Bronchial epithelial cell (primary cell): ENCODE measurements around the gene RNF41. TPM values are rescaled to one million over a fixed set of nuclear protein-coding genes. Genes with fewer than 3 reads are reported as not detected.

ENCODE experiments used
- DNase-seq: peaks from one replicate; pipeline ENCODE4 v3.0.0-alpha.2; 2010; ENCODE audit warnings: low read depth
- FAIRE-seq: peaks from 2 replicates; lab custom pipeline; 2011; peaks lifted over from hg19 to GRCh38; lab: Jason Lieb, UNC
- H3K27me3 ChIP-seq: 2 replicates; pipeline ENCODE4 v1.5.1; 2011; ENCODE audit warnings: low read length; ENCODE audit not compliant: control insufficient read depth, insufficient read depth
- H3K36me3 ChIP-seq: 2 replicates; pipeline ENCODE4 v1.5.1; 2011; ENCODE audit warnings: low read length; ENCODE audit not compliant: control insufficient read depth, insufficient read depth
- H3K4me3 ChIP-seq: 2 replicates; pipeline ENCODE4 v1.5.1; 2011; ENCODE audit warnings: mild to moderate bottlenecking, low read depth, low read length, control low read depth
- CTCF ChIP-seq: IDR thresholded peaks from 2 replicates; pipeline ENCODE4 v1.5.1; 2011; ENCODE audit warnings: mild to moderate bottlenecking, moderate library complexity, low read length, control low read depth, inconsistent platforms; ENCODE audit not compliant: insufficient read depth, severe bottlenecking
- total RNA-seq: library from RNA; depleted of rRNA; stranded (reverse); fragments of >200 nt; gene quantifications from 2 replicates; pipeline ENCODE4 v1.2.1, GENCODE V29; 2014

The RNF41 gene
- total RNA-seq, 1 donor from 2014 or later: 102 TPM

GRCh38 chr12:56224102-56224701 is 2.5 kb upstream of the RNF41 start, which contains the start of gene NABP2:
Gene NABP2 (plus strand): TSS chr12:56224342. CDS start chr12:56224857, 515 bp downstream.
- Histone ChIP-seq H3K27me3 (no peaks in the 10 kb centered on the region), H3K36me3 (peaks cover 2% of the 10 kb centered on the region), H3K4me3 (peak within 1 kb of the TSS; percentile 59)
- DNase-seq: peak; percentile 92
- peak; percentile 82 for TF ChIP-seq CTCF
- FAIRE-seq: no peak

- Histone ChIP-seq H3K36me3 (peaks cover 2% of the 10 kb centered on the region), H3K4me3 (peak overlapping the region; percentile 9), H3K27me3 (no peaks in the 10 kb centered on the region)
- DNase-seq (no peak), FAIRE-seq (no peak)
- no peak for TF ChIP-seq CTCF
These were observed 1.9 kb upstream of the RNF41 start for GRCh38 chr12:56223571-56224101.

- Histone ChIP-seq H3K4me3 (peak overlapping the region; percentile 92), H3K36me3 (peaks cover 2% of the 10 kb centered on the region), H3K27me3 (no peaks in the 10 kb centered on the region)
- TF ChIP-seq CTCF: no peak
- DNase-seq (peak; percentile 16), FAIRE-seq (no peak)
These were observed 791 bp upstream of the RNF41 start for GRCh38 chr12:56222531-56222895.

- DNase-seq: peak; percentile 23
- no peak for FAIRE-seq
- TF ChIP-seq CTCF: no peak
These were observed 428 bp downstream of the RNF41 start for GRCh38 chr12:56221232-56221756.

GRCh38 chr12:56220611-56221231 is 1.0 kb downstream of the RNF41 start:
- Histone ChIP-seq H3K4me3 (peak overlapping the region; percentile 92), H3K27me3 (no peaks in the 10 kb centered on the region), H3K36me3 (peaks cover 4% of the 10 kb centered on the region)
- FAIRE-seq (no peak), DNase-seq (peak; percentile 34)
- no peak for TF ChIP-seq CTCF

More at GRCh38 chr12:56221232-56221756, 428 bp downstream of the RNF41 start:
- H3K36me3 ChIP-seq: peaks cover 4% of the 10 kb centered on the region
- peak overlapping the region; percentile 92 for H3K4me3 ChIP-seq
- H3K27me3 ChIP-seq: no peaks in the 10 kb centered on the region
